ENCODE measurements around the gene PPP4C. TPM values are rescaled to one million over a fixed set of nuclear protein-coding genes. Genes with fewer than 3 reads are reported as not detected.
A peak's percentile ranks its signal among the peaks of the same experiment; 100 is the strongest.

PPP4C gene
- total RNA-seq, 1 donor: 178 TPM

- Histone ChIP-seq H3K4me2 (ENCODE audit: insufficient read depth, low read length) (no peak overlapping the region), H3K27me3 (ENCODE audit: insufficient read depth, low read length) (no peaks in the 10 kb centered on the region), H3K27ac (ENCODE audit: low read depth, low read length) (no peak overlapping the region), H2AFZ (ENCODE audit: low read length) (no peak overlapping the region), H3K4me3 (ENCODE audit: insufficient read depth, low read length) (no peak overlapping the region), H3K36me3 (ENCODE audit: insufficient read depth, low read length) (peaks cover 48% of the 10 kb centered on the region), H3K79me2 (ENCODE audit: insufficient read depth, low read length) (no peaks in the 10 kb centered on the region), H3K4me1 (ENCODE audit: insufficient read depth, low read length) (peaks cover 6% of the 10 kb centered on the region), H3K9me3 (ENCODE audit: low read depth, low read length) (no peaks in the 10 kb centered on the region), H4K20me1 (ENCODE audit: insufficient read depth, low read length) (peaks cover 4% of the 10 kb centered on the region)
- DNase-seq (ENCODE audit: insufficient read length, low spot score, missing footprints): peak; percentile 96
- TF ChIP-seq, protein P1, sequence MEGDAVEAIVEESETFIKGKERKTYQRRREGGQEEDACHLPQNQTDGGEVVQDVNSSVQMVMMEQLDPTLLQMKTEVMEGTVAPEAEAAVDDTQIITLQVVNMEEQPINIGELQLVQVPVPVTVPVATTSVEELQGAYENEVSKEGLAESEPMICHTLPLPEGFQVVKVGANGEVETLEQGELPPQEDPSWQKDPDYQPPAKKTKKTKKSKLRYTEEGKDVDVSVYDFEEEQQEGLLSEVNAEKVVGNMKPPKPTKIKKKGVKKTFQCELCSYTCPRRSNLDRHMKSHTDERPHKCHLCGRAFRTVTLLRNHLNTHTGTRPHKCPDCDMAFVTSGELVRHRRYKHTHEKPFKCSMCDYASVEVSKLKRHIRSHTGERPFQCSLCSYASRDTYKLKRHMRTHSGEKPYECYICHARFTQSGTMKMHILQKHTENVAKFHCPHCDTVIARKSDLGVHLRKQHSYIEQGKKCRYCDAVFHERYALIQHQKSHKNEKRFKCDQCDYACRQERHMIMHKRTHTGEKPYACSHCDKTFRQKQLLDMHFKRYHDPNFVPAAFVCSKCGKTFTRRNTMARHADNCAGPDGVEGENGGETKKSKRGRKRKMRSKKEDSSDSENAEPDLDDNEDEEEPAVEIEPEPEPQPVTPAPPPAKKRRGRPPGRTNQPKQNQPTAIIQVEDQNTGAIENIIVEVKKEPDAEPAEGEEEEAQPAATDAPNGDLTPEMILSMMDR (IDR thresholded peaks at IDR 0.05; ENCODE audit: extremely low read depth, low read depth, low read length): peak; percentile 61
These were observed 36.6 kb downstream of the PPP4C start for GRCh38 chr16:30112197-30113030.

GRCh38 chr16:30113031-30113710, 37.4 kb downstream of the PPP4C start, which contains the start of gene GDPD3:
Gene GDPD3 (minus strand): TSS chr16:30113537. CDS start chr16:30113478, 59 bp downstream.
- Histone ChIP-seq H3K36me3 (ENCODE audit: insufficient read depth, low read length) (peaks cover 50% of the 10 kb centered on the region), H3K4me1 (ENCODE audit: insufficient read depth, low read length) (peaks cover 6% of the 10 kb centered on the region), H4K20me1 (ENCODE audit: insufficient read depth, low read length) (peaks cover 4% of the 10 kb centered on the region), H3K27ac (ENCODE audit: low read depth, low read length) (no peak within 1 kb of the TSS), H3K27me3 (ENCODE audit: insufficient read depth, low read length) (no peaks in the 10 kb centered on the region), H3K4me2 (ENCODE audit: insufficient read depth, low read length) (no peak within 1 kb of the TSS), H3K4me3 (ENCODE audit: insufficient read depth, low read length) (no peak within 1 kb of the TSS), H3K79me2 (ENCODE audit: insufficient read depth, low read length) (no peaks in the 10 kb centered on the region), H2AFZ (ENCODE audit: low read length) (no peak within 1 kb of the TSS), H3K9me3 (ENCODE audit: low read depth, low read length) (no peaks in the 10 kb centered on the region)
- peak; percentile 86 for DNase-seq (ENCODE audit: insufficient read length, low spot score, missing footprints)
- TF ChIP-seq, protein P1 (IDR thresholded peaks at IDR 0.05; ENCODE audit: extremely low read depth, low read depth, low read length): no peak

GRCh38 chr16:30113711-30114333, 38.0 kb downstream of the PPP4C start:
- no peak for DNase-seq (ENCODE audit: insufficient read length, low spot score, missing footprints)
- H3K4me1 ChIP-seq (ENCODE audit: insufficient read depth, low read length): peaks cover 6% of the 10 kb centered on the region
- H4K20me1 ChIP-seq (ENCODE audit: insufficient read depth, low read length): peaks cover 4% of the 10 kb centered on the region
- H3K36me3 ChIP-seq (ENCODE audit: insufficient read depth, low read length): peaks cover 53% of the 10 kb centered on the region
- H3K79me2 ChIP-seq (ENCODE audit: insufficient read depth, low read length): no peaks in the 10 kb centered on the region
- H3K4me3 ChIP-seq (ENCODE audit: insufficient read depth, low read length): no peak overlapping the region
- no peak overlapping the region for H3K4me2 ChIP-seq (ENCODE audit: insufficient read depth, low read length)
- no peaks in the 10 kb centered on the region for H3K27me3 ChIP-seq (ENCODE audit: insufficient read depth, low read length)
- H2AFZ ChIP-seq (ENCODE audit: low read length): no peak overlapping the region
- no peak overlapping the region for H3K27ac ChIP-seq (ENCODE audit: low read depth, low read length)
- TF ChIP-seq, protein P1 (IDR thresholded peaks at IDR 0.05; ENCODE audit: extremely low read depth, low read depth, low read length): no peak
- H3K9me3 ChIP-seq (ENCODE audit: low read depth, low read length): no peaks in the 10 kb centered on the region
